ENCODE data around the gene ATP2B3.

Gene ATP2B3

DNA sequence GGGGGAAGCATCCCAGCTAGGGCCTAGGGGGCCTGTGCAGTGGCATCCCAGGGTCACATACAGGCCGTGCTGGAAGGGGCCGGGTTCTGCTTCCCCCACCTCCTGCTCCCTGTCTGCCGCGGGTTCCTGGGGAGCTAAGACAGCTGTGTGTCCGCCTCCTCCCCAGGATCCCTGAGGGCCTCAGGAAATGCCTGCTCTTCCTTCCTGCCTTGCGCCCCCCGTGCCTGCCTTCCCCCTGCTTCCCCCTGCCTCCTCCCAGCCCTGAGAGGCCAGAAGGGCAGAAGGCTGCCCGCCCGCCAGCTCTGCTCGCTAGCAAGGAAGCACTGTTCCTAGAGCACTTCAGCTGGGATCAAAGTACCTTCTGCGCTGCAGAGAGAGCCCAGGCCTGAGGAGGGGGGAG lies 25.5 kb upstream of the ATP2B3 start:
- ChIA-PET CTCF (interaction anchor here (0.7 kb wide), 1 partner anchor 53 kb away, joined by 3 read pairs; no protein-coding TSS in a partner anchor), POLR2A (no interaction called here)
- TF ChIP-seq SUZ12 (IDR thresholded peaks at IDR 0.05): no peak
- TF ChIP-seq ZNF384 (IDR thresholded peaks at IDR 0.05): no peak
- TF ChIP-seq SP1 (IDR thresholded peaks at IDR 0.05): no peak
- no peak for TF ChIP-seq BHLHE40 (IDR thresholded peaks at IDR 0.05; ENCODE audit: borderline replicate concordance)
- TF ChIP-seq ELF4 (IDR thresholded peaks at IDR 0.05): no peak
- TF ChIP-seq NFRKB (IDR thresholded peaks at IDR 0.05): no peak
- no peak for DNase-seq (ENCODE audit: extremely low spot score)

DNA sequence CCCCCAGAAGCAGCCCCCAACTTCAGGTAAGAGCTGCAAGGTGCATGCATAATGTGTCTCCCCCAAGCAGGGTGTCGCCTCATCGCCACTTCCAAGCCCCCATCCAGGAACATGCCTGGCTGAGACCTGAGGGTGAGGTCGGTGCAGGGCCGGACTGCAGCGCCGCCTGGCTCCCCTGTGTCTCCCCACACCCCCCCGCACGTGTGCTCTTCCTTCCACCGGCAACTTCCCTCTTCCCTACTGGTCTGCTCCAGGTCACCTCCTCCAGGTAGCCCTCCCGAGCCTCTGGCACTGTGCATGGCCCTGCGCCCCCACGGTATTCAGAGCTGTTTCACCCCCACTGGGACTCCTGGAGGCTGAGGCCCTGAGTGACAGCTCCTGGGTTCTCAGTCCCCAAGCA lies 24.9 kb upstream of the ATP2B3 start:
- ChIA-PET CTCF (no interaction called here), POLR2A (no interaction called here)

DNA sequence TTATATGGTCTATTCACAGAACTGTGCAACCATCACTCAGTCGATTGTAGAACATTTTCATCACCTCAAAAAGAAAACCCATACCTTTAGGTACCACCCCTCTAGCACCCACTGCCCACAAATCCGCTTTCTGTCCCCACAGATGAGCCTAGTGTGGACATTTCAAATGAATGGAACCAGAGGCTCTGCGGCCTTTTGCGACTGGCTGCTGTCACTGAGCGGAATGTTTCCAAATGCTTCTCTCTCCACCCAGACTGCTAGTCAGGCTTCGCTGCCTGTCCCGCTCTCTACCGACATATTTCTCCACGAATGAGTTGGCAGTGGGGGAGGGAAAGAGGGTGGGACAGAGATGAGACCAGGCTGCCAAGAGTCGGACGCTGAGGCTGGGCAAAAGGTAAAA lies 24.4 kb upstream of the ATP2B3 start:
- POLR2A ChIA-PET: interaction anchor here (0.7 kb wide), 1 partner anchor 9 kb away, joined by 3 read pairs; no protein-coding TSS in a partner anchor
- TF ChIP-seq FOXM1 (IDR thresholded peaks at IDR 0.05; ENCODE audit: borderline replicate concordance) (no peak), L3MBTL2 (conservative IDR thresholded peaks at IDR 0.05) (no peak), FOXK2 (IDR thresholded peaks at IDR 0.05) (no peak), CTBP1 (IDR thresholded peaks at IDR 0.05; ENCODE audit: borderline replicate concordance) (no peak), FOXA1 (IDR thresholded peaks at IDR 0.05) (no peak), ELF4 (IDR thresholded peaks at IDR 0.05) (no peak), TARDBP (IDR thresholded peaks at IDR 0.05) (no peak), LEF1 (IDR thresholded peaks at IDR 0.05; ENCODE audit: borderline replicate concordance) (no peak)
- no peak for DNase-seq (ENCODE audit: extremely low spot score)
- CTCF ChIA-PET: interaction anchor here (0.7 kb wide), 1 partner anchor 32 kb away, joined by 3 read pairs; no protein-coding TSS in a partner anchor

More for the DNA sequence above, 24.9 kb upstream of the ATP2B3 start:
- TF ChIP-seq FOXA1 (IDR thresholded peaks at IDR 0.05) (no peak), ARNT (IDR thresholded peaks at IDR 0.05) (no peak), CTBP1 (IDR thresholded peaks at IDR 0.05; ENCODE audit: borderline replicate concordance) (no peak), L3MBTL2 (conservative IDR thresholded peaks at IDR 0.05) (no peak), BHLHE40 (IDR thresholded peaks at IDR 0.05; ENCODE audit: borderline replicate concordance) (no peak), TARDBP (IDR thresholded peaks at IDR 0.05) (no peak), SUZ12 (IDR thresholded peaks at IDR 0.05) (no peak), FOXM1 (IDR thresholded peaks at IDR 0.05; ENCODE audit: borderline replicate concordance) (no peak), NFRKB (IDR thresholded peaks at IDR 0.05) (no peak), ELF4 (IDR thresholded peaks at IDR 0.05) (no peak), HDGF (IDR thresholded peaks at IDR 0.05; ENCODE audit: borderline replicate concordance) (no peak), FOXK2 (IDR thresholded peaks at IDR 0.05) (no peak), LEF1 (IDR thresholded peaks at IDR 0.05; ENCODE audit: borderline replicate concordance) (no peak), ZNF384 (IDR thresholded peaks at IDR 0.05) (no peak), SP1 (IDR thresholded peaks at IDR 0.05) (no peak)
- TF ChIP-seq, protein P1, sequence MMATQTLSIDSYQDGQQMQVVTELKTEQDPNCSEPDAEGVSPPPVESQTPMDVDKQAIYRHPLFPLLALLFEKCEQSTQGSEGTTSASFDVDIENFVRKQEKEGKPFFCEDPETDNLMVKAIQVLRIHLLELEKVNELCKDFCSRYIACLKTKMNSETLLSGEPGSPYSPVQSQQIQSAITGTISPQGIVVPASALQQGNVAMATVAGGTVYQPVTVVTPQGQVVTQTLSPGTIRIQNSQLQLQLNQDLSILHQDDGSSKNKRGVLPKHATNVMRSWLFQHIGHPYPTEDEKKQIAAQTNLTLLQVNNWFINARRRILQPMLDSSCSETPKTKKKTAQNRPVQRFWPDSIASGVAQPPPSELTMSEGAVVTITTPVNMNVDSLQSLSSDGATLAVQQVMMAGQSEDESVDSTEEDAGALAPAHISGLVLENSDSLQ (IDR thresholded peaks at IDR 0.05): no peak
- DNase-seq (ENCODE audit: extremely low spot score): no peak

DNA sequence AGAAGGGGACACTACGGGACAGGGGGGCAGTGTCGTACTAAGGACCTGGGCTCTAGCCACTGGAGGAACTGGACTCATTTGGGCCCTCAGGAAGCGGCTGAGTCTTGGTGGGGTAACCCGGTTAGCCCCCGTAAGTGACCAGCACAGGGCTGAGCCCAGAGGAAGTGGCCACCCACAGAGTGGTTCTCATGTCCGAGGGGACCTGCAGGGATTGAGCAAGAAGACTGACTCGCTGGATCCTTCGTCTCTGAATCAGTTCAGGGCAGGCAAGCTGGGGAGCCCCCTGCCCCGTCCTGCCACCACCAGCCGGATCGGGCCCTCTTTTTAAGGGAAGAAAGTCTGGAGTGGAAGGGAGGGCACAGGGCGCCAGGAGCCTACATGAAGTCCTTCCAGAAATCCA lies 23.4 kb upstream of the ATP2B3 start:
- DNase-seq (ENCODE audit: extremely low spot score): no peak
- ChIA-PET POLR2A (interaction anchor here (0.7 kb wide), 1 partner anchor 10 kb away, joined by 3 read pairs; no protein-coding TSS in a partner anchor), CTCF (interaction anchor here (0.7 kb wide), 1 partner anchor 33 kb away, joined by 3 read pairs; no protein-coding TSS in a partner anchor)
- TF ChIP-seq CTBP1 (IDR thresholded peaks at IDR 0.05; ENCODE audit: borderline replicate concordance): no peak
- no peak for TF ChIP-seq SUZ12 (IDR thresholded peaks at IDR 0.05)
- TF ChIP-seq NFRKB (IDR thresholded peaks at IDR 0.05): no peak
- no peak for TF ChIP-seq LEF1 (IDR thresholded peaks at IDR 0.05; ENCODE audit: borderline replicate concordance)
- no peak for TF ChIP-seq FOXK2 (IDR thresholded peaks at IDR 0.05)
- no peak for TF ChIP-seq FOXA1 (IDR thresholded peaks at IDR 0.05)
- no peak for TF ChIP-seq L3MBTL2 (conservative IDR thresholded peaks at IDR 0.05)
- TF ChIP-seq SP1 (IDR thresholded peaks at IDR 0.05): no peak
- no peak for TF ChIP-seq TARDBP (IDR thresholded peaks at IDR 0.05)
- TF ChIP-seq, protein P1 (IDR thresholded peaks at IDR 0.05): no peak
- no peak for TF ChIP-seq ELF4 (IDR thresholded peaks at IDR 0.05)
- no peak for TF ChIP-seq HDGF (IDR thresholded peaks at IDR 0.05; ENCODE audit: borderline replicate concordance)
- TF ChIP-seq ZNF384 (IDR thresholded peaks at IDR 0.05): no peak
- no peak for TF ChIP-seq BHLHE40 (IDR thresholded peaks at IDR 0.05; ENCODE audit: borderline replicate concordance)
- TF ChIP-seq ARNT (IDR thresholded peaks at IDR 0.05): no peak
- no peak for TF ChIP-seq FOXM1 (IDR thresholded peaks at IDR 0.05; ENCODE audit: borderline replicate concordance)

DNA sequence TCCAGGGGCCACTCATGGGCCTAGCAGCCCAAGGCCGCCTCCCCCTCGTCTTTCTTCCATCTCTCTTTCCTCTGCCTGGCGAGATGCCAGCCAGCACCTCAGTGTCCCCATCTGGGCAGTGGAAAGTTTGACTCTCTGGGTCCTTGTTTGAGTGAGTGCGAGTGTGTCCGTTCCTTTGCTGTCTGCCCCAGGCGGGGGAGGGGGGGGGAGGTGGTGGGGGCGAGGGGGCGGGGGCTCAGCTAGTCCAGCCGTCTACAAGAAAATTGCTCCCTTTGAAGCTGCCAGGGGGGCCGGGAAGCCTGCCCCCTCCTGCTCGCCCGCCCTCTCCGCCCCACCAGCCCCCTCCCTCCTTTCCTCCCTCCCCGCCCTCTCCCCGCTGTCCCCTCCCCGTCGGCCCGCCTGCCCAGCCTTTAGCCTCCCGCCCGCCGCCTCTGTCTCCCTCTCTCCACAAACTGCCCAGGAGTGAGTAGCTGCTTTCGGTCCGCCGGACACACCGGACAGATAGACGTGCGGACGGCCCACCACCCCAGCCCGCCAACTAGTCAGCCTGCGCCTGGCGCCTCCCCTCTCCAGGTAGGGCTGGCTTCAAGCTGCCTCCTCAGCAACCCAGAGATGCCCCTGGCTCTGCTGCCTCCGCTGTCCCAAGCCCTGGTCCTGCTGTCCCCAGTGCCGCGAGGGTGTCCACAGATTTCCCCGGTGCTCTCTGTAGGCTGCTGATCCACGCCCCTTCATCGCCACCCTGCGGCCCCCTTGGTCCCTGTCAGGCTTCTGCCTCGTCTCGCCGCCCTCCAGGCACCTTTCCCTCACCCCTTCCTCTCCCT lies 22.7 kb upstream of the ATP2B3 start, which contains the start of gene BGN:
Gene BGN, plus strand, starts transcription at position 440 of the 821 bp plus-strand sequence. CDS start 9,652 bp downstream, outside the sequence.
- peak; percentile 36 for DNase-seq (ENCODE audit: extremely low spot score)
- ChIA-PET POLR2A (no interaction called here), CTCF (no interaction called here)
- no peak for TF ChIP-seq BHLHE40 (IDR thresholded peaks at IDR 0.05; ENCODE audit: borderline replicate concordance)

DNA sequence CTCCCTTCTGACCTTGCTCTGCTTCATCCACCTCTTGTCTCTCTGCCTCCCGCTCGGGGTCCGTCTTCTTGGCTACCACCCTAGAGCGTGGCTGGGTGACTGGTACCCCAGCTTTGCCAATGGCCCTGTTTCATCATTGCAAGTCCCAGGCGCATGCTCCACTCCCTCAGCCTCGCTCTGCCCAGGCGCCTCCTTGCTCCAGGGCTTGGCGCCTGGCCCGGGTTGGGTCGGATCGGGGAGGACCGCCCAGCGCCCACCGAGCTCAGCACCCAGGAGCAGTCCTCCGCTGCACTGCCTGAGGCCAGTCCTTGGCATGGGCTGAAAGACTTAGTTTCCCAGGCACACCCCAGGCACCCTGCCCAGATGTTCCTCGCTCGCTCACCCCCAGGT lies 22.1 kb upstream of the ATP2B3 start:
- POLR2A ChIA-PET: no interaction called here
- CTCF ChIA-PET: no interaction called here
- TF ChIP-seq SUZ12 (IDR thresholded peaks at IDR 0.05) (no peak), FOXA1 (IDR thresholded peaks at IDR 0.05) (no peak), SP1 (IDR thresholded peaks at IDR 0.05) (no peak), CTBP1 (IDR thresholded peaks at IDR 0.05; ENCODE audit: borderline replicate concordance) (no peak), ZNF384 (IDR thresholded peaks at IDR 0.05) (no peak), BHLHE40 (IDR thresholded peaks at IDR 0.05; ENCODE audit: borderline replicate concordance) (no peak), LEF1 (IDR thresholded peaks at IDR 0.05; ENCODE audit: borderline replicate concordance) (no peak)
- TF ChIP-seq, protein P1 (IDR thresholded peaks at IDR 0.05): no peak
- no peak for DNase-seq (ENCODE audit: extremely low spot score)
